Brain pericyte (primary cell): Measurements from ENCODE around the gene KPNB1.

Experiments
- DNase-seq: peaks from one replicate; pipeline ENCODE4 v3.0.0-alpha.2; 2012; ENCODE audit warnings: low read depth, low spot score

The KPNB1 gene

GRCh38 chr17:47711366-47712099 lies 61.8 kb downstream of the KPNB1 start:
- no peak for DNase-seq

GRCh38 chr17:47712330-47713023 lies 62.8 kb downstream of the KPNB1 start:
- DNase-seq, result no peak

GRCh38 chr17:47713980-47714700 lies 64.4 kb downstream of the KPNB1 start:
- no peak for DNase-seq

- no peak for DNase-seq
Measured at GRCh38 chr17:47714773-47715396, 65.2 kb downstream of the KPNB1 start.

GRCh38 chr17:47715669-47716325 lies 66.1 kb downstream of the KPNB1 start:
- no peak for DNase-seq

GRCh38 chr17:47716375-47716774 lies 66.7 kb downstream of the KPNB1 start:
- no peak for DNase-seq

GRCh38 chr17:47717261-47717697 lies 67.6 kb downstream of the KPNB1 start:
- no peak for DNase-seq

- no peak for DNase-seq
Measured at GRCh38 chr17:47717979-47718621, 68.4 kb downstream of the KPNB1 start.

- DNase-seq, result no peak
Measured at GRCh38 chr17:47718634-47719405, 69.1 kb downstream of the KPNB1 start.

- no peak for DNase-seq
Measured at GRCh38 chr17:47719411-47720152, 69.9 kb downstream of the KPNB1 start.

GRCh38 chr17:47720196-47720595 lies 70.5 kb downstream of the KPNB1 start:
- no peak for DNase-seq

- DNase-seq, result no peak
Measured at GRCh38 chr17:47720754-47721533, 71.2 kb downstream of the KPNB1 start.

- DNase-seq, result no peak
Measured at GRCh38 chr17:47721725-47722124, 72.0 kb downstream of the KPNB1 start.

- no peak for DNase-seq
Measured at GRCh38 chr17:47724705-47725104, 75.0 kb downstream of the KPNB1 start.

- no peak for DNase-seq
Measured at GRCh38 chr17:47725446-47726111, 75.9 kb downstream of the KPNB1 start.

GRCh38 chr17:47726796-47727703 lies 77.3 kb downstream of the KPNB1 start:
- no peak for DNase-seq

GRCh38 chr17:47727704-47728036 lies 78.0 kb downstream of the KPNB1 start:
- no peak for DNase-seq
